ENCODE results near the gene CPA5.

DNA sequence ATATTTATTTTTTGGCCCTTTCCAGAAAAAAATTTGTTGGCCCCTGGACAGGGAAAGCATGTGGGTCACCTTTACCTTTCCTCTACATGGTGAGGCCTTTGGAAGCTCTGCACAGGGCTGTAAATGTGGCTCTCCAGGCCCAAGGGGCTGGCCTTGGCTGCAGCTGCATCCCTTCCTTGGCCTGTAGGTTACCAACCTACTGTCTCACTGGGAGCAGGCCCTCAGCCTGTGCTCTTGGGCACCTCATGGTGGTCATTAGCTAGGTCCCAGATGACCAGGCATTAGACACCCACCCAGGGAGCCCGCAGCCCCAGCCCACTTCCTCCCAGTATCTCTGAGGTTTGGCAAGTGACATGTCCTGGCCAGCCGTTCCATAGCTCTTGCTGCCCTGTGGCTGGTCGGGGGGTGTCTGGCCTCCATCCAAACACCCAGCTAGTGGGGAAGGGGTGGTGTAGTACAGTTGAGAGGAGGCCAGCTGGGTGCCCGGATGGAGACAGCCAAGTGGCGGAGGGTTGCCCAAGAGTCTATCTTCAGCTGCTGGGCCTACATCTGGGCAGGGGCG is 7.1 kb upstream of the CPA5 start:
- no peak for TF ChIP-seq POLR2AphosphoS5 (IDR thresholded peaks at IDR 0.05; ENCODE audit: insufficient read depth, low read depth, low read length)
- TF ChIP-seq POLR2A (IDR thresholded peaks at IDR 0.05; ENCODE audit: low read depth, low read length) = no peak
- TF ChIP-seq, protein P1, sequence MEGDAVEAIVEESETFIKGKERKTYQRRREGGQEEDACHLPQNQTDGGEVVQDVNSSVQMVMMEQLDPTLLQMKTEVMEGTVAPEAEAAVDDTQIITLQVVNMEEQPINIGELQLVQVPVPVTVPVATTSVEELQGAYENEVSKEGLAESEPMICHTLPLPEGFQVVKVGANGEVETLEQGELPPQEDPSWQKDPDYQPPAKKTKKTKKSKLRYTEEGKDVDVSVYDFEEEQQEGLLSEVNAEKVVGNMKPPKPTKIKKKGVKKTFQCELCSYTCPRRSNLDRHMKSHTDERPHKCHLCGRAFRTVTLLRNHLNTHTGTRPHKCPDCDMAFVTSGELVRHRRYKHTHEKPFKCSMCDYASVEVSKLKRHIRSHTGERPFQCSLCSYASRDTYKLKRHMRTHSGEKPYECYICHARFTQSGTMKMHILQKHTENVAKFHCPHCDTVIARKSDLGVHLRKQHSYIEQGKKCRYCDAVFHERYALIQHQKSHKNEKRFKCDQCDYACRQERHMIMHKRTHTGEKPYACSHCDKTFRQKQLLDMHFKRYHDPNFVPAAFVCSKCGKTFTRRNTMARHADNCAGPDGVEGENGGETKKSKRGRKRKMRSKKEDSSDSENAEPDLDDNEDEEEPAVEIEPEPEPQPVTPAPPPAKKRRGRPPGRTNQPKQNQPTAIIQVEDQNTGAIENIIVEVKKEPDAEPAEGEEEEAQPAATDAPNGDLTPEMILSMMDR (IDR thresholded peaks at IDR 0.05; ENCODE audit: extremely low read depth in 1 of 2, insufficient read depth in 1 of 2, low read depth in 1 of 2, low read length in 2 of 2) = no peak
- TF ChIP-seq GATA2 (IDR thresholded peaks at IDR 0.05; ENCODE audit: insufficient read depth, insufficient read length, low read depth, low read length) = no peak
- no peak for TF ChIP-seq EZH2 (IDR thresholded peaks at IDR 0.05; ENCODE audit: borderline replicate concordance, low read depth, low read length, severe bottlenecking)
